HG03469 (cell line): Measurements from ENCODE around the gene MMP15.

ENCODE experiments used
- ATAC-seq: cut with Tn5 transposase; IDR thresholded peaks from one replicate; pipeline ENCODE4 v1.9.1; 2021; ENCODE audit warnings: mild to moderate bottlenecking, moderate library complexity, moderate number of reproducible peaks; ENCODE audit not compliant: unreplicated experiment

Gene MMP15

DNA sequence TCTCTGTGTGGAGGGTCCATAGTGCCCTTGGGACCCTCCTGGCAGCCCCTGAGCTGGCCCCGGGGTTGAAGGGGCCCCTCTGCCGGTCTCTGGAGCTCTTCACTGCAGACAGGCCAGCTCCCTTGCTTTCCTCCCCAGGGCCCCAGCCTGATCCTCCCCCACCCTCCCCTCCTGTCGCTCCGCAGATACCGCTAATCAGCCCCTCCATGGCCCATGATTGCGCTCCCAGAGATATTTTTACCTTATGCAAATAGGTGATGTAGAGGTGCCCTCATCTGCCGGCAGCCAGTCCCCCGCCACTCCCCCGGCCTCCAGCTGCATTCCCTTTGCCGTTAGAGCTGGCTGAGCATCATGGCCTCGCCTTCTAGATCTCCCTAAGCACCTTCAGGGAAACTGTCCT, 9.2 kb downstream of the MMP15 start:
- ATAC-seq, result no peak

DNA sequence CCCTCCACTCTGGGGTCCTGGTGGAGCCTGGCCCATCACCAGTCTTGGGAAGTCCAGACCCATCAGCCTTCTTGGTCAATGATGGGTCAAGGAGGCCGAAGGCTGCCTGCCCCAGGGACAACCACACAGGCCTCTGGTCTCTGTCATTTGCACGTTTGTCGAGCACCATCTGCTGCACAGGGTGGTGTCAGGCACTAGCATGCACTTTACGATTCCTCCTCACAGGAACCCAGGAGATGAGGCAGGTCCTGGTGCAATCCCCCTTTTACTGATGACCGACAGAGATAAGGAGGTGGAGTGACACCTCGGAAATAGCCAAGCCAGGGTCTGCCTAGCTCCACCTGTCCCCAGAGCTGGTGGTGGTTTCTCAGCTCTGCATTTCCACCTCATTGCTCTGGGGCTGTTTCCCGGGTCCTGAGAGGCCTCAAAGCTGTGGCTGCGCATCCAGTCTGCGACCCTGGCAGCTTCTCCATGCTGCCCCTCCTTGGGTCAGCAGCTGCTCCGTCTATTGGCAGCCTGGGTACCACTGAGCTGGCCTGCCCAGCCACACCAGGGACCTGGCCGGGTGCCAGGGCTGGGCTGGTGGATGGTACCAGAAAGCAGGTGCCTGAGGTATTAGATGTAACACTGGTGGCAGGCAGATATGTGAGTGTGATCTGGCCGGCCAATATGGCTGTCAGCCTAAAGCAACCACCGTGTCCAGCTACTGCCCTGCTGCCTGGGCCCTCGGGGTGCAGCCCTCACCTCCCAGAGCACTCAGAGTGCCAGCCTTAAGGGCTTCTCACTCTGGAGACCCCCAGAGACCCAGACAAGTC, 10.0 kb downstream of the MMP15 start:
- ATAC-seq, result no peak

DNA sequence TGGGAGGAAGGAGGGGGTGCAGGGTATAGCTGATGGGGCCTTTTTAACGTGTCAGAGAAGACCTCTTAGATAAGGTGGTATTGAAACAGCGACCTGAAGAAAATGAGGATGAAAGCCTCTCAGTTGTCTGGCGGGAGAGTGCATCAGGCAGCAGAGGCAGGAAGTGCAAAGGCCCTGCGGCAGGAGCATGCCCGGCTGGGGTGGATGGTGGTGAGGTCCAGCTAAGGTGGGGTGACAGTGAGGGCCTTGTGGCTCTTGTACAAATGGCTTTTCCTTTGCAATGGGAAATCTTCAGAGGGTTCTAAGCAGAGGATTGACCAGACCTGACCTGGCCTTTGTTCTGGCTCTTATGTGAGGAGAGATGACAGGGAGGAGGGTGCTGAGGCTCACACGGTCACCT, 11.4 kb downstream of the MMP15 start:
- no peak for ATAC-seq

DNA sequence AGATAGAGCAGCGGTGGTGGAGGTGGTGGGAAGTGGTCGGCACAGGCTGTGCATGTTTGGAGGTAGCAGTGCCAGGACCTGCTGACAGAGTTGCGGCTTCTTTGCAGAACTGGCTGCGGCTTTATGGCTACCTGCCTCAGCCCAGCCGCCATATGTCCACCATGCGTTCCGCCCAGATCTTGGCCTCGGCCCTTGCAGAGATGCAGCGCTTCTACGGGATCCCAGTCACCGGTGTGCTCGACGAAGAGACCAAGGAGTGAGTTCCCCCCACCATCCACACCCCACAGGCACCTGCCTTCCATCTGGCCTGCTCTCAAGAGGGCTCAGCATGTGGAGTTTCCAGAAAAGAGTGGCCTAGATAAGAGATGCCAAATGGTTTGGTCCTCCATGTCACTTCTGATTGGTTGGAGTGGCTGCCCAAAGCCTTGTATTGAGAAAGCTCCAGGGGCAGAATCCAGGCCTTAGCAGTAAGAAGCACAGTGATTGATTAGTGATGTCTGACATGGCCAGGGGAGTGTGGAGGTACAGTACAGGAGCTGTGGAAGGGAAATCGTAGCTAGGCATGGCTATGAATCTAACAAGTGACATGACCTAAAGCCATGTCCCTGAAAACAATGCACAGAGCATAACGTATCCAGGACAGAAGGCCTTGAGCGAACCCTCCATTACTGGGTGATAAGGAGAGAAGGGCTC, 12.0 kb downstream of the MMP15 start:
- ATAC-seq, result no peak

DNA sequence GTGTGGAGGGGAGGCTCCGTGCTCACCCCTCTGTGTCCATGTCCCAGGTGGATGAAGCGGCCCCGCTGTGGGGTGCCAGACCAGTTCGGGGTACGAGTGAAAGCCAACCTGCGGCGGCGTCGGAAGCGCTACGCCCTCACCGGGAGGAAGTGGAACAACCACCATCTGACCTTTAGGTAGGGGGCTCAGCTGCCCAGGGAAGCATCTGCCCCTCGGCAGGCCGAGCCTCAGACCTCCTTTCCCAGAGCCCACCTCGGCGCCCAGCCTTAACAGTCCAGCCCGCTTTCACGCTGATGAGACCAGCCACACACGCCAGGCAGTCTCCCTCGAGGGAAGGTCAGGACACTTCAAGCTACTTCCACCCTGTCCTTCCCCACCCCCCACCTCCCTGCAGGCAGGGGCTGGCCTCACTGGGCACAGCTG, 12.7 kb downstream of the MMP15 start:
- ATAC-seq, result no peak

DNA sequence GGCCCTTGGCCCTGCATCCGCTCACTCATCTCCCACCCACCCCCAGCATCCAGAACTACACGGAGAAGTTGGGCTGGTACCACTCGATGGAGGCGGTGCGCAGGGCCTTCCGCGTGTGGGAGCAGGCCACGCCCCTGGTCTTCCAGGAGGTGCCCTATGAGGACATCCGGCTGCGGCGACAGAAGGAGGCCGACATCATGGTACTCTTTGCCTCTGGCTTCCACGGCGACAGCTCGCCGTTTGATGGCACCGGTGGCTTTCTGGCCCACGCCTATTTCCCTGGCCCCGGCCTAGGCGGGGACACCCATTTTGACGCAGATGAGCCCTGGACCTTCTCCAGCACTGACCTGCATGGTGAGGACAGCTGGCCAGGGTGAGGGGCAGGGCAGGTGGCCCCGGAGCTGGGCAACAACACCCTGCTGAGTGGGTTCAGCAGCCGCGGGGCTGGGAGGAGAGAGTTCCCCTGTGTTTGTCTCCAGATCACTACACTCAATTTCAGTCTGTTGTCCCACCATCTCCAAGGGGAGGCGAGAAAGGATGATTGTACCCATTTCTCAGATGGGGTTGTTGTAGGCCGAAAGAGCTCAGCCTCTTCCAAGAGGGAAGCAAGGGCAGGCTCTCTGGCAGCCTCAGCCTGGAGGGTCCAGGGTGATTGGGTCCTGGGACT, 14.4 kb downstream of the MMP15 start:
- ATAC-seq, result no peak

DNA sequence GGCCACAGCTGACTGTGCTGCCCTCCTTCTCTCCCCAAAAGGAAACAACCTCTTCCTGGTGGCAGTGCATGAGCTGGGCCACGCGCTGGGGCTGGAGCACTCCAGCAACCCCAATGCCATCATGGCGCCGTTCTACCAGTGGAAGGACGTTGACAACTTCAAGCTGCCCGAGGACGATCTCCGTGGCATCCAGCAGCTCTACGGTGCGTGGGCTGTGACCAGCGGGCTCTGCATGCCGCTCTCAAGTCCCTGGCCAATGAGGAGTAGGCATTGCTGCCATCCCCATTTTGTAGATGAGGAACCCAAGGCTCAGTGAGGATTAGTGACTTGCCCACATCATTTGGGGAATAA, 14.9 kb downstream of the MMP15 start:
- no peak for ATAC-seq

DNA sequence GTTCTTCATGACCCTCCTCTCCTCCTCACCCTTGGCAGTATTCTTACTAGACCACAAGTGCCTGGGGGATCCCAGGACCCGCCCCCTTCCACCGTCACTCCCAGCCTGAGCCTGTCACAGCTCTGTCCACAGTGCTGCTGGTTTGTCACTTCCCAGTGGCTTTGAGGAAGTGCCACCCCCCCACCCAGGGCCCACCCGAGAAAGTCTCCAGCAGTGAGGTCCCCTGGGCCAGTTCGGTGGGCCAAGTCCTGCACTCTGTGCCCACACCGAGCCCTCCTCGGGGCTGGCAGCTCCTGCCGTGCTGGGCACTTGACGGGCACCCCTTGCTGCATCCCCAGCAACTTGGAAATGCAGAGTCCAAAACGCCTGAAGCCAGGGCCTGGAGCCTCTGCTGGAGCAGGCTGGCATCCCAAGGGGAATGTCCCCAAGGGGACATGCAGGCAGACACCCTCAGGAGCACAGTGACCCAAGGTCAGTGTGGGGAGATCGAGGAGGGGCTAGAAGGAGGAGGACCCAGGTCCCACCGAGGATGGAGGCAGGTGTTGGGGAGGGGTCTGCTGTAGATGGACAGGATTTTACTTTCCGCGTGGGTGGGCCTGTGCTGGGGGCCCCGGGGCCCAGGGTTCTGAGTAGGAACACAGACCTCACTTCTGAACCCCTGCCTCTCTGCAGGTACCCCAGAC, 15.5 kb downstream of the MMP15 start:
- ATAC-seq, result no peak

DNA sequence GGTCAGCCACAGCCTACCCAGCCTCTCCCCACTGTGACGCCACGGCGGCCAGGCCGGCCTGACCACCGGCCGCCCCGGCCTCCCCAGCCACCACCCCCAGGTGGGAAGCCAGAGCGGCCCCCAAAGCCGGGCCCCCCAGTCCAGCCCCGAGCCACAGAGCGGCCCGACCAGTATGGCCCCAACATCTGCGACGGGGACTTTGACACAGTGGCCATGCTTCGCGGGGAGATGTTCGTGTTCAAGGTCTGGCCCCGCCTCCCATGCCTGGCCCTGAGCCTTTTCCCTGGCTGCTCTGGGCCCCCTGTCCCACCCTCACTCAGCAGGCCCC, 16.0 kb downstream of the MMP15 start:
- no peak for ATAC-seq

DNA sequence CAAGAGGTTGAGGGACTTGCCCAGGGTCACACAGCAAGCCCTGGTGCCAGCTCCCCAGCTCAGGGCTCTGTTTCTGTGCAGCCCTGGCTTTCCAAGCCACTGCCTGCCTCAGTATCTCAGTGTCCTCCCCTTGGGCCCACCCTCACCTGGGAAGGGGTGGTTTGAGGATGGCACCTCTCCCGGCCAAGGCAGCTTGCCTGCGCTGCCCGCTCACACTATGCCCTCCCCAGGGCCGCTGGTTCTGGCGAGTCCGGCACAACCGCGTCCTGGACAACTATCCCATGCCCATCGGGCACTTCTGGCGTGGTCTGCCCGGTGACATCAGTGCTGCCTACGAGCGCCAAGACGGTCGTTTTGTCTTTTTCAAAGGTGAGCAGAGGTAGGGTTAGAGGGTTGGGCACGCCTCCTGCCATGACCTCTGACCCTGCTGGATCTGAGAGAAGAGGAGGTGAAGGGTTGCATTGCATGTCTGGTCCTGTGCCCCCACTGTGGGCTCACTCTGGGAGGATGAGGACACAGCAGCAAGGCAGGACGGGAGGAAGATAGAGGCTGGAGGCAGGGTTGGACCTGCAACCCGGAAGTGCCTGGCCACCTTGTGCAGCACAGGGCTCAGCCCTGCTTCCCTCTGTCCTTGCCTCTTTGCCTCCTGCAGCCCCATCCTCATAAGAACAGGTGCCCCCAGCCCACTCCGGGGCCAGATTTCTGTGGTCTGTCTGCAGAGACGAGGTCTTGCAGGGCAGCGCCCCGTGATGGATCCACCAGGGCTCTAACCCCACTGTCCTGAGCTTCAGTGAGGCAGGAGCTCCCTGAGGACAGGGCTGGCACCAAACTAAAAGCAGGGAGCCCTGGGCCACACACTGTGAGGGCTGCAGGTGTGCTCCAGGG, 16.7 kb downstream of the MMP15 start:
- ATAC-seq, result no peak

DNA sequence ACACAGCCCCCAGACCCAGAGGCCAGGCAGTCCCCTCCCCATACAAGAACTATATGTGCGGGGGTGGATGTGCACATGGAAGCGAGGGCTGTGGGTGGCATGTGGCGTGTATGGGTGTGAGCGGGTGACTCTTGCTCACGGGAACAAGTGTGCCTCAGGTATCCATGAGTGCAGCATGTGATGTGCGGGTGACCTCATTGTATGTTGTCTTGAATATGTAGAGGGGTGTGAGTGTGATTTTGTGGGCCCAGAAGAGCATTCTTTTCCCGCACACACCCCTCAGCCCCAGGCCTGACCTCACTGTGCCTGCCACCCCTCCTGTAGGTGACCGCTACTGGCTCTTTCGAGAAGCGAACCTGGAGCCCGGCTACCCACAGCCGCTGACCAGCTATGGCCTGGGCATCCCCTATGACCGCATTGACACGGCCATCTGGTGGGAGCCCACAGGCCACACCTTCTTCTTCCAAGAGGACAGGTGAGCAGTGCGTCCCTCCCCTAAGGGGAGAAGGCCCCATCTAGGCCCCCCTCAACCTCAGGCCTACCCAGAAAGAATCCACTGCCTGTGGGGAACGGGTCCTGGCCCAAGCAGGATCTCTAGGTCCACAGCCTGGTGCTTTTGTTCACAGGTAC, 17.4 kb downstream of the MMP15 start:
- no peak for ATAC-seq

DNA sequence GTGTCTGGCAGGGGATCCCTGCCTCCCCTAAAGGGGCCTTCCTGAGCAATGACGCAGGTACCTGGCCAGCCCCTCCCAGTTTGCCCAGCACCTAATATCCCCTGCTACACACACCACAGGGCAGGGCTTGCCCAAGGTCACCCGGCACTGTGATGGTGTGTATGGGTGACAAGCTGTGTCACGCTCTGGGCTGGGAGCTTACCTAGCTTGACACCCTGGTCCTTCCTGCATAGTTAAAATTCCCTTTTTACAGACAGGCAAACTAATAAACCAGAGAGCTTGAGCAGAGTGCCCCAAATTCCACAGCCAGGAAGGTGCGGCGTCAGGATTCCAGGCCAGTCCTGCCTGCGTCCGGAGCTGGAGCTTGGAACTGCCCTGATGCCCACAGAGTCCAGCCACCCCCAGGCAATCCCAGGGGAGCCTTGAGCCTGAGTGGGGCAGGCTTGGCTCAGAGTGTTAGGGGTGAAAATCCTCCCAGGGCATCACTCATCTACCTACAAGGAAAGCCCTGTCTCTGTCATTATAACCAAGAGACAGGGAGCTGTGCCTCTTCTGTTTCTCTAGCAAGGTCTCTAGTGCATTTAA, 18.1 kb downstream of the MMP15 start:
- ATAC-seq, result no peak

DNA sequence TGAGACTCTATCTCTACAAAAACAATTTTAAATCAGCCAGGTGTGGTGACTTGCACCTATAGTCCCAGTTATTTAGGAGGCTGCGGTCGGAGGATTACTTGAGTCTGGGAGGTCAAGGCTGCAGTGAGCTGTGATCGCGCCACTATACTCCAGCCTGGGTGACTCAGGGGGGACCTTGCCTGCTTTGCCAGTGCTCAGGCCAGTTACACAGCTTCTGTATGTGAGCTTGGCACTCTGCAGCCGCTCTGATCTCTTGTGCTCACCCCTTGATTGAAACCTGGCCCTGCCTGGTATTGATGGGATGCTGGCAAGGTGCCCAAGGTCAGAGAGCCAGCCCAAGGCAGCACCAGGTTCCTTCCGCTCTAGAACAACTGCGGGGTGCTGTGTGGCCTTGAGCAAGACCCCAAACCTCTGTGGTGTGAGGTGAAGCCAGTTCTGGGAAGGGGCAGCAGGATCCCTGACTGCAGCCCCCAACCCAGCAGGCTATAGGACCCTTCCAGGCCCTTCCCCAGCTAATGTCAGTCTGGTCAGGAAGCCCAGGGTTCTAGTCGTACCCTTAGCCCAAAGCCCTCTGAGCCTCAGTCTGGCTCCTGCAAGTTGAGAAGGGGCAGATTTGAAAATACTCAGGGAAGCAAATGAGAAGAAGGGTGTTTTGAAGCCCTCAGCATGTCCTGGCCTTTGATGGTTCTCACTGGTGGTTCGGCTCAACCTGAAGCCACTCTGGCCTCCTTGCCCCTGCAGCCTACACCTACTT, 18.9 kb downstream of the MMP15 start:
- no peak for ATAC-seq

DNA sequence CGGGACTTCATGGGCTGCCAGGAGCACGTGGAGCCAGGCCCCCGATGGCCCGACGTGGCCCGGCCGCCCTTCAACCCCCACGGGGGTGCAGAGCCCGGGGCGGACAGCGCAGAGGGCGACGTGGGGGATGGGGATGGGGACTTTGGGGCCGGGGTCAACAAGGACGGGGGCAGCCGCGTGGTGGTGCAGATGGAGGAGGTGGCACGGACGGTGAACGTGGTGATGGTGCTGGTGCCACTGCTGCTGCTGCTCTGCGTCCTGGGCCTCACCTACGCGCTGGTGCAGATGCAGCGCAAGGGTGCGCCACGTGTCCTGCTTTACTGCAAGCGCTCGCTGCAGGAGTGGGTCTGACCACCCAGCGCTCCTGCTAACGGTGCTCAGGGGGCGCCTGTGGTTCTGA, 19.5 kb downstream of the MMP15 start:
- ATAC-seq, result no peak

DNA sequence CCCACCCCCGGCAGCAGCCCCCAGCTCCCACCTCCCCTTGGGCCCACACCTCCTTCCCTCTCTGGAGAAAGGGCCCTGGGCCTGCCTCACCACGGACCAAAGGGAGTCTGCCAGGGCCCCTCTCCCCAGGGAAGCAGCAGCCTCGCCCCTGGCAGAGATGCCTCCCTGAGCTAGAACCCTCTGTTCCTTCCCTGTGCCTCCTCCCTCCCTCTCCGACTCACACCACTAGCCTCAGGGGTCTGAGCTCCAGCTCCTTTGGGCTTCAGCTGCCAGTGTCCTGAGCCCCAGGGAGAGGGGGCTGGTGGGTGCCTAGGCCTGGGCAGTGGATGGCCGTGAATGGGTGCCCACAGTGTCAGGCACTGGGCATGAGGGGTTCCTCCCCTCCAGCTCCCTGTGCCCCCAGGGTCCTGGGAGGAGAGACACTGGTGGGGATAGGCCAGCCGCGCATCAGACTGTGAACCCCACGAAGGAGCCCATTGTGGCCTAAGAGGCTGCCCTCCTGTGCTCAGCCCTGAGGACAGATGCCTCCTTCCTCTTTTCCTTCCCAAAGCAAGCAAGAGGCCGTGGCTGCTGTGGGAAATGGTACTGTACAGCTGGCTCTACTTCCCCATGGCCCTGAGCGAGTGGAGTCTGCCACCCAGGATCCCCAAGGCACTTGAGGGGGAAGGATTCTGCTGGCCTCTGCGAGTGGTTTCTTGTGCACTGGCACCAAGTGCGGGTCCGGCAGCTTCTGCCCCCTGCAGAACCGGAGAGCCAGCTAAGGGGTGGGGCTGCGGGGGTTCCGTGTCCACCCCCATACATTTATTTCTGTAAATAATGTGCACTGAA, 20.7 kb downstream of the MMP15 start:
- ATAC-seq, result no peak

DNA sequence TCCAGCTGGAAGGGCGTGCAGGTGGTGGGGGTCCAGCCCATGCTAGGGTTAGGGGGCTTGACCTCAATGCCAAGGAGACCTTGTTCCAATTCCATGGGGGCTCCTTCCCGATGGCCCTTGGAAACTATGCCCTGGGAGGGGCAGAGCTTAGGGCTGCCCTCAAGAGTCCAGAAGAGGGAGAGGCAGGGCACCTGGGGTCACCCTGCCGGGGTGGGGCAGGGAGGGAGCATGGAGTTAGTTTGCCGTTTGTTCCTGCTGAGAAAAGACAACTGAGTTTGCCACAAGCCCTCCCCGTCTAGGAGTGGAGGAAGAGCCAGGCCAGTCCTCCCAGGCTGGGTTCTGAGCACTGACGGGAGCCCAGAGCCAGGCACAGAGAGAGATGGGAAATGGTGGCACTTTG, 21.4 kb downstream of the MMP15 start:
- ATAC-seq, result no peak

DNA sequence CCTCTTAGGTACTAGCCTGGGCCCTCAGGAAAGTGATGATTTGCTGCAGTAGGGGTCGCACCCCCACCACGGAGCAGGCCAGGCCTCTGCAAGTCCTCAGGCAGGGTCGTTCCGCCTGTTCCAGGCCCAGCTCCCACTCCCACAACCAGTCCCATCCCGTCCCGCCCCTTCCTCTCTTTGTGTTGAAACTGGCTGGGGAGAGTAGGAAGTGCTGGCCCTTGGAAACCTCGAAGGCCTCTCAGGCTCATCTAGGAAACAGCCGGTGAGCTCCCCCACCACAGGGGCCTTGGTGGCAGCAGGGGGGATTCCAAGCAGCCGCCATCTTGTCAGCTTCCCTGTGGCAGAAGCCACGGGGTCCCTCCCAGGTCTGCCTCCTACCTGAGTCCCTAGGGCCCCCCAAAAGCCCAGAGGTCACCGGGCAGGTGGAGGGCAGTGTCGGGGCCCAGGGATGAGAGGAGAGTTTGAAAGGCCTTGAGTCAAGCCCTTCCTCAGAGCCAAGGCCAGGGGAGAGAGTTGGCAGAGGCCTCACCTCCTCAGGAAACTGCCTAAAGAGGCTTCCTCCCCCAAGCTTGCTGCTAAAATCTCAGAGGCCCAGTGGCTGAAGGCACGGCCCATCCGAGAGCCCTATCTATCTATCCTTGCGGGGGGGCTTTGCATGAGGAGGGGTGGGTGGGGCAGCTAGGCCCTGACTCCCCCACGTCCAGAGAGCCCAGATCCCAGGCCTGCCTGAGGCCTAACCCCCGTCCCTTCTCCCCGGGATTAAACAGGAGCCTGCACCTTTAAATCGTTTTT, 22.2 kb downstream of the MMP15 start:
- ATAC-seq, result no peak
